Left lung (tissue), 10 donors: ENCODE measurements around the gene IL15. TPM values are rescaled to one million over a fixed set of nuclear protein-coding genes. Genes with fewer than 3 reads are reported as not detected.

Experiments used
- ATAC-seq: fragments of 200-7000 bp; cut with Tn5 transposase; one replicate; pipeline ENCODE4 v1.9.1; 2020; ENCODE audit warnings: moderate library complexity
- DNase-seq, 4 donors: peaks; one replicate each; pipeline ENCODE4 v3.0.0-alpha.2; 2013 to 2020
- H3K27ac ChIP-seq, 2 donors: fragments of 200-600 bp; sonication (generic) in 1 of 2; one replicate each; pipeline versions ENCODE4 v1.5.0 to v1.8.0; 2020 to 2021
- H3K27me3 ChIP-seq, 2 donors: fragments of 200-600 bp; sonication (generic) in 1 of 2; one replicate each; pipeline versions ENCODE4 v1.5.0 to v1.8.0; 2020 to 2021
- H3K36me3 ChIP-seq, 2 donors: fragments of 200-600 bp; sonication (generic) in 1 of 2; one replicate each; pipeline versions ENCODE4 v1.5.0 to v1.8.0; 2020 to 2021
- H3K4me1 ChIP-seq, 2 donors: fragments of 200-600 bp; one replicate each; pipeline ENCODE4 v1.8.0; 2021
- H3K4me3 ChIP-seq, 2 donors: fragments of 200-600 bp; sonication (generic) in 1 of 2; one replicate each; pipeline versions ENCODE4 v1.5.0 to v1.8.0; 2020 to 2021; ENCODE audit warnings: mild to moderate bottlenecking in 1 of 2
- H3K9me3 ChIP-seq, 2 donors: fragments of 200-600 bp; sonication (generic) in 1 of 2; one replicate each; pipeline versions ENCODE4 v1.5.0 to v1.8.0; 2020 to 2021
- intact Hi-C, 2 donors: fragments of 100-400 bp; cut with DNase I; formaldehyde crosslinking; loops; one replicate each; pipeline versions ENCODE4 v1.11.2 to v1.14.2; 2022
- polyA plus RNA-seq, 6 donors: library from polyadenylated mRNA; unstranded; fragments of 120-200 nt; gene quantifications; one replicate each; pipeline ENCODE4 v1.2.1, GENCODE V29; 2013; ENCODE audit not compliant: insufficient read length in 6 of 6
- total RNA-seq, 2 donors: library from RNA; stranded (reverse); fragmentation: NEBNext Ultra II Directional; extraction: Animal tissue kit (Norgen Biotek cat#: 25700); gene quantifications; one replicate each; pipeline ENCODE4 v1.2.1, GENCODE V29; 2021
- TF ChIP-seq, protein P1 (sequence below), 2 donors: fragments of 200-600 bp; sonication (generic) in 1 of 2; IDR thresholded peaks; one replicate each; pipeline versions ENCODE4 v1.5.0 to v1.8.0; 2021; ENCODE audit warnings: antibody characterized with exemption in 2 of 2
- donor health status: DM: no; HTN: yes; CAD: no.
- donor health status: DM: no; HTN: no; CAD: no.

Gene IL15
- total and polyA plus RNA-seq, 8 donors: 0.74 to 6.4 (median 1.3) TPM

DNA sequence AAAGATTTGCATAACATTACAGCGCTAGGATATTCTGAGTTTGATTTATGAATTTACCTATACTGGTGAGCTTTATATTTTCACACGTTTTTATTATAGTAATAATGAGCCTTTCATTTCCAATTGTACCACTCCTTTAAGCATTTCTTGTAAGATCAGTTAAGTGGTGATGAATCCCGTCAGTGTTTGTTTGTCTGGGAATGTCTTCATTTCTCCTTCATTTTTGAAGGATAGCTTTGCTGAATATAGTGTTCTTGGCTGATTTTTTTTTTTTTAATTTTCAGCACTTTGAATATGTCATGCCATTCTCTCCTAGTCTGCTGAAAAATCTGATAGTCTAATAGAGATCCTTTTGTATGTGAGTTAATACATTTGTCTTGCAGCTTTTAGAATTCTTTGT lies 70.1 kb downstream of the IL15 start:
- Histone ChIP-seq H3K36me3 (no peaks in the 10 kb centered on the region), H3K4me3 (no peak overlapping the region), H3K4me1 (peaks cover 0 to 5% of the 10 kb centered on the region in 2 donors), H3K27me3 (no peaks in the 10 kb centered on the region), H3K9me3 (peaks cover 0 to 15% of the 10 kb centered on the region in 2 donors), H3K27ac (no peak overlapping the region)
- no peak for ATAC-seq
- intact Hi-C loops: no loop called here
- TF ChIP-seq, protein P1, sequence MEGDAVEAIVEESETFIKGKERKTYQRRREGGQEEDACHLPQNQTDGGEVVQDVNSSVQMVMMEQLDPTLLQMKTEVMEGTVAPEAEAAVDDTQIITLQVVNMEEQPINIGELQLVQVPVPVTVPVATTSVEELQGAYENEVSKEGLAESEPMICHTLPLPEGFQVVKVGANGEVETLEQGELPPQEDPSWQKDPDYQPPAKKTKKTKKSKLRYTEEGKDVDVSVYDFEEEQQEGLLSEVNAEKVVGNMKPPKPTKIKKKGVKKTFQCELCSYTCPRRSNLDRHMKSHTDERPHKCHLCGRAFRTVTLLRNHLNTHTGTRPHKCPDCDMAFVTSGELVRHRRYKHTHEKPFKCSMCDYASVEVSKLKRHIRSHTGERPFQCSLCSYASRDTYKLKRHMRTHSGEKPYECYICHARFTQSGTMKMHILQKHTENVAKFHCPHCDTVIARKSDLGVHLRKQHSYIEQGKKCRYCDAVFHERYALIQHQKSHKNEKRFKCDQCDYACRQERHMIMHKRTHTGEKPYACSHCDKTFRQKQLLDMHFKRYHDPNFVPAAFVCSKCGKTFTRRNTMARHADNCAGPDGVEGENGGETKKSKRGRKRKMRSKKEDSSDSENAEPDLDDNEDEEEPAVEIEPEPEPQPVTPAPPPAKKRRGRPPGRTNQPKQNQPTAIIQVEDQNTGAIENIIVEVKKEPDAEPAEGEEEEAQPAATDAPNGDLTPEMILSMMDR (IDR thresholded peaks at IDR 0.05): no peak
- no peak for DNase-seq

DNA sequence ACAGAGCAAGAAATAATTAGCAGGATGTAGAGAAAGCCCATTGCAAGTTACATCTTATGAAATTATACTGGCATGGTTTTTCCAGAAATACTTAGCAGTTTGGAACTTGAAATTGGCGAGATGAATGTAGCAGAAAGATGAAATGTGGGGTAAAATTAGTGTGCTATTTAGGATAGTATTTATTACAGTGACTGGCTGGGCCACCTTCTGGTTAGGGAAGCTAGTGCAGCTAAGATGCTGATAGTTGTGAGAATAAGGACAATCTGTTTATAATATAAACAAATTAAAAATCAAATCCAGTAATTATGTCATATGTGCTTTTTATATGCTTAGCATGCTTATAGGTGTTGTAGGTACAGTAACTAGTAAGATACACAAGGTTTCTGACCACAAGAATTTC lies 74.8 kb downstream of the IL15 start:
- intact Hi-C loops: loop anchor here in 1 of 2 donors (10.0 kb wide), 1 partner anchor 366 kb away; no protein-coding TSS in a partner anchor

DNA sequence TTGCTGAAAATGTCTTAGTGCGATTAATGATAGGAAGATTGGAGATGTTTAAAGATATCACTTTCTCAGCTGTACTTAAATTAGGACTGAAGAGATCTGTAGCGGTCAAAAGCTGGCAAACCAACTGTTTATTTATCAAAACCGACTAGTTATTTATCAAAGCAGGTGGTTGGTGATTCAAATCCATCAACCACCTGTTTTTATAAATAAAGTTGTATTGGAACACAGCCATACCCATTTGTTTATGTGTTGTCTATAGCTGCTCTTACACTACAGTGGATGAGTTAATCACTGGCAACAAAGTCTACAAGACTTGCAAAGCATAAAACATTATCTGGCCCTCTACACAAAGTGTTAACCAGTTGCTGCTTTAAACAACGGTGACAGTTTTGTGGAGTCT lies 76.8 kb downstream of the IL15 start:
- Histone ChIP-seq H3K4me3 (no peak overlapping the region), H3K27ac (no peak overlapping the region), H3K27me3 (no peaks in the 10 kb centered on the region), H3K36me3 (no peaks in the 10 kb centered on the region), H3K4me1 (no peaks in the 10 kb centered on the region), H3K9me3 (peaks cover 0 to 4% of the 10 kb centered on the region in 2 donors)
- intact Hi-C loops: loop anchor here in 1 of 2 donors (10.0 kb wide), 1 partner anchor 368 kb away; no protein-coding TSS in a partner anchor
- DNase-seq (no peak), ATAC-seq (no peak)
- TF ChIP-seq, protein P1 (IDR thresholded peaks at IDR 0.05): no peak

More for the DNA sequence above, 74.8 kb downstream of the IL15 start:
- no peak overlapping the region for H3K4me3 ChIP-seq
- DNase-seq (peak in 1 of 4 donors; percentile 21), ATAC-seq (peak; percentile 52)
- no peak overlapping the region for H3K27ac ChIP-seq
- no peaks in the 10 kb centered on the region for H3K27me3 ChIP-seq
- no peaks in the 10 kb centered on the region for H3K4me1 ChIP-seq
- H3K9me3 ChIP-seq: peaks cover 0 to 12% of the 10 kb centered on the region in 2 donors
- H3K36me3 ChIP-seq: no peaks in the 10 kb centered on the region
- TF ChIP-seq, protein P1 (IDR thresholded peaks at IDR 0.05): peak; percentile 28 to 45

DNA sequence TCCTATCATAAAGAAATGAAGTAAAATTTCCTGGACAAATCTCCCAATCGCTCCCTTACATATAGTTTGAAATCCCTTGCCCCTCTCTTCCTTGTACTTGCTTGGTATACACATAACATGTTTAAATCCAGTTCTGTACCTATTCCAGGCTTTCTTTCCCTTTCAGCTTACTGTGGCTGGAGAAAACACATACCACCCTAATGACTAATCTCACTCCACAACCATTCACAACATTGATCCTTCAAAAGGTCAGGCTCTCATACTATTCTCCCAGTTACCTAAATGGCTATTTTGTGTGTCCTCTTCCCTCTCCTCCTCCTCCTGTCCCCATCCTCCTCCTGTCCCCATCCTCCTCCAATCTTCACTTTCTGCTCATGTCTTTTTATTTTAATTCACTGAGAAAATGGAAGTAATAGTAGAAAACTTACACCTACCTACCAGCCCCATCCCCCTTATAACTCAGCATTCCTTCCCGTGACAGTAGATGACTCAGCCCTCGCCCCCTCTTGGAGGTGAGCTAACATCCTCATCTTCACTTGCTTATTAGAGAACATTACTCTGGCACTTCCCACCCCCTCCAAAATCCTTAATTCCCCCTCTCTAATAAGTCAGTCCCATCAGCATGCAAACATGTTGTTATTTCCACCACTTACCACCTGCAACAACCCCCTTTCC lies 77.5 kb downstream of the IL15 start:
- intact Hi-C loops: loop anchor here in 1 of 2 donors (10.0 kb wide), 1 partner anchor 369 kb away; no protein-coding TSS in a partner anchor
- TF ChIP-seq, protein P1 (IDR thresholded peaks at IDR 0.05): no peak
- no peaks in the 10 kb centered on the region for H3K4me1 ChIP-seq
- no peaks in the 10 kb centered on the region for H3K36me3 ChIP-seq
- H3K27ac ChIP-seq: no peak overlapping the region
- H3K27me3 ChIP-seq: no peaks in the 10 kb centered on the region
- H3K4me3 ChIP-seq: no peak overlapping the region
- ATAC-seq (no peak), DNase-seq (no peak)
- H3K9me3 ChIP-seq: peaks cover 0 to 4% of the 10 kb centered on the region in 2 donors

DNA sequence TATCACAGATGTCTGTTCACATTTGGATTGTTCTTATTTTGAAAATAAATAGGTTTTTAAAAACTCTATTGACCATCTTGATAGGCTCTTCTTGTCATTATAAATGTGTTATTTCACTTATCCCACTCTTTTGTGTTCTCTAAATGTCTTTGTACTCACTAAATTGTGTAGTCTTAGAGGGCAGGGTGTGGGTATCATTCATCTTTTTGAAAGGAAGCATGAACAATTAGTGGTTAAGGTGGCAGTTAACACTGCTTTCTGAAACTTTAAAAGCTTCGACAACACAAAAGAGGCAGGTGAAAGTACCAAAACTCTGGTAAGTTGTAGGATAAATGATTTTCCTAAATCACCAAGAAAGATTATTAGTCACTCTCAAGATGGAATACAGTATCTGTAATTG lies 83.2 kb downstream of the IL15 start:
- no peak for DNase-seq
- no peak for ATAC-seq
- H3K27ac ChIP-seq: no peak overlapping the region
- no peaks in the 10 kb centered on the region for H3K4me1 ChIP-seq
- no peaks in the 10 kb centered on the region for H3K27me3 ChIP-seq
- H3K9me3 ChIP-seq: peaks cover 0 to 4% of the 10 kb centered on the region in 2 donors
- no peak overlapping the region for H3K4me3 ChIP-seq
- intact Hi-C loops: loop anchor here in 1 of 2 donors (10.0 kb wide), 1 partner anchor 375 kb away; no protein-coding TSS in a partner anchor
- TF ChIP-seq, protein P1 (IDR thresholded peaks at IDR 0.05): no peak
- H3K36me3 ChIP-seq: no peaks in the 10 kb centered on the region
